Esophagus muscularis mucosa (tissue), 3 donors: ENCODE data around the gene IRAK1.

Experiments used
- POLR2A ChIP-seq: fragments of 450-650 bp; IDR thresholded peaks from one replicate; pipeline ENCODE4 v1.6.1; 2017; ENCODE audit warnings: antibody characterized with exemption, moderate library complexity, mild to moderate bottlenecking, low read depth
- TF ChIP-seq, protein P1 (sequence below), 3 experiments: fragments of 200-600 bp in 2 of 3; fragments of 450-650 bp in 1 of 3; sonication (generic) in 2 of 3; IDR thresholded peaks; one replicate each; pipeline ENCODE4 v1.5.1; 2017 to 2019; ENCODE audit warnings: antibody characterized with exemption in 3 of 3, mild to moderate bottlenecking in 2 of 3, moderate library complexity in 1 of 3

DNA sequence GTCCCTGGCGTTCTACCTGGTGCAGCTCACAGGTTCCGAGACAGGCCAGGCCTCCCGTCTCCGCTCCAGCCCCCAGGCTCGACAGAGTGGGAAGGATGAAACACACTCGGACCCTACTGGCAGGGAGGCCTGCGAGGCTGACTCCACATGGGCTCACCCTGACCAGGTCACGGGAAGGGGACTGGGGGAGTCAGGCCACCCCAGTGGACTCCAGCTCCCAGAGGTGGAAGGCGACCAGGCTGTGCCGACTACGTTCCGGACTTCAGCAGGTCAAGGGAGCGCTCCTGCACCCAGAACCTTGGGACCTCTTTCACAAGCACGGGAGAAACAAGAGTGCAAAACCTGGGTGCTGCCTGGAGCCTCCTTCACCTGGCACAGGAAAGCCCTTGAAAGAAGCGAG lies 4.6 kb upstream of the IRAK1 start:
- TF ChIP-seq, protein P1, sequence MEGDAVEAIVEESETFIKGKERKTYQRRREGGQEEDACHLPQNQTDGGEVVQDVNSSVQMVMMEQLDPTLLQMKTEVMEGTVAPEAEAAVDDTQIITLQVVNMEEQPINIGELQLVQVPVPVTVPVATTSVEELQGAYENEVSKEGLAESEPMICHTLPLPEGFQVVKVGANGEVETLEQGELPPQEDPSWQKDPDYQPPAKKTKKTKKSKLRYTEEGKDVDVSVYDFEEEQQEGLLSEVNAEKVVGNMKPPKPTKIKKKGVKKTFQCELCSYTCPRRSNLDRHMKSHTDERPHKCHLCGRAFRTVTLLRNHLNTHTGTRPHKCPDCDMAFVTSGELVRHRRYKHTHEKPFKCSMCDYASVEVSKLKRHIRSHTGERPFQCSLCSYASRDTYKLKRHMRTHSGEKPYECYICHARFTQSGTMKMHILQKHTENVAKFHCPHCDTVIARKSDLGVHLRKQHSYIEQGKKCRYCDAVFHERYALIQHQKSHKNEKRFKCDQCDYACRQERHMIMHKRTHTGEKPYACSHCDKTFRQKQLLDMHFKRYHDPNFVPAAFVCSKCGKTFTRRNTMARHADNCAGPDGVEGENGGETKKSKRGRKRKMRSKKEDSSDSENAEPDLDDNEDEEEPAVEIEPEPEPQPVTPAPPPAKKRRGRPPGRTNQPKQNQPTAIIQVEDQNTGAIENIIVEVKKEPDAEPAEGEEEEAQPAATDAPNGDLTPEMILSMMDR (IDR thresholded peaks at IDR 0.05) = no peak
- no peak for TF ChIP-seq POLR2A
